Esophagus squamous epithelium (tissue), 4 donors: ENCODE results near the gene COMMD9.

Experiments used
- CTCF ChIP-seq, 6 experiments: fragments of 450-650 bp in 4 of 6; fragments of 200-600 bp in 2 of 6; sonication (generic) in 2 of 6; IDR thresholded peaks; one replicate each; pipeline ENCODE4 v1.5.1; 2016 to 2019; ENCODE audit warnings: antibody characterized with exemption in 6 of 6, mild to moderate bottlenecking in 4 of 6, moderate library complexity in 4 of 6
- POLR2A ChIP-seq, 4 donors: fragments of 450-650 bp; IDR thresholded peaks; one replicate each; pipeline ENCODE4 v1.6.1; 2017; ENCODE audit warnings: antibody characterized with exemption in 4 of 4, mild to moderate bottlenecking in 4 of 4, moderate library complexity in 3 of 4

- TF ChIP-seq POLR2A (IDR thresholded peaks at IDR 0.05) (no peak), CTCF (IDR thresholded peaks at IDR 0.05) (no peak)
Measured at GRCh38 chr11:36333897-36334296, 44.7 kb upstream of the COMMD9 start.
